Spleen (tissue), 11 donors: ENCODE results near the gene CEP95. TPM values are rescaled to one million over a fixed set of nuclear protein-coding genes. Genes with fewer than 3 reads are reported as not detected.

Experiments
- DNase-seq: peaks from one replicate; pipeline ENCODE4 v3.0.0-alpha.2; 2020
- H3K27ac ChIP-seq, 8 donors: fragments of 200-600 bp; sonication (generic) in 7 of 8; 1 replicate in 4 of 8; 2 replicates in 4 of 8; pipeline versions ENCODE4 v1.5.0 to v1.8.0; 2016 to 2021; ENCODE audit warnings: inconsistent platforms in 4 of 8, mild to moderate bottlenecking in 4 of 8, moderate library complexity in 1 of 8
- H3K27me3 ChIP-seq, 7 donors: fragments of 200-600 bp; sonication (generic) in 6 of 7; replicated peaks in 1 of 7; 1 replicate in 4 of 7; 2 replicates in 3 of 7; pipeline versions ENCODE4 v1.5.0 to v1.8.0; 2016 to 2021; ENCODE audit warnings: inconsistent platforms in 3 of 7, mild to moderate bottlenecking in 1 of 7
- H3K36me3 ChIP-seq, 6 donors: fragments of 200-600 bp; sonication (generic) in 5 of 6; 1 replicate in 4 of 6; 2 replicates in 2 of 6; pipeline versions ENCODE4 v1.5.0 to v1.8.0; 2016 to 2021; ENCODE audit warnings: inconsistent platforms in 2 of 6
- H3K4me1 ChIP-seq, 6 donors: fragments of 200-600 bp; sonication (generic) in 5 of 6; 1 replicate in 3 of 6; 2 replicates in 3 of 6; pipeline versions ENCODE4 v1.5.0 to v1.8.0; 2016 to 2021; ENCODE audit warnings: inconsistent platforms in 3 of 6
- H3K4me3 ChIP-seq, 8 donors: fragments of 200-600 bp; sonication (generic) in 7 of 8; 1 replicate in 4 of 8; 2 replicates in 4 of 8; pipeline versions ENCODE4 v1.5.0 to v1.8.0; 2016 to 2021; ENCODE audit warnings: inconsistent platforms in 4 of 8, mild to moderate bottlenecking in 4 of 8, moderate library complexity in 2 of 8
- H3K9me3 ChIP-seq, 8 donors: fragments of 200-600 bp; sonication (generic) in 7 of 8; 1 replicate in 4 of 8; 2 replicates in 4 of 8; pipeline versions ENCODE4 v1.5.0 to v1.8.0; 2016 to 2021; ENCODE audit warnings: inconsistent platforms in 4 of 8
- CTCF ChIP-seq, 11 experiments: fragments of 200-600 bp in 7 of 11; fragments of 450-650 bp in 4 of 11; sonication (generic) in 4 of 11; IDR thresholded peaks in 8 of 11; conservative IDR thresholded peaks in 3 of 11; 1 replicate in 7 of 11; 2 replicates in 4 of 11; pipeline versions ENCODE4 v1.4.0 to v1.8.0; 2016 to 2021; ENCODE audit warnings: antibody characterized with exemption in 11 of 11, inconsistent platforms in 4 of 11, mild to moderate bottlenecking in 1 of 11
- POLR2A ChIP-seq, 3 donors: fragments of 450-650 bp; IDR thresholded peaks; one replicate each; pipeline ENCODE4 v1.5.1; 2017; ENCODE audit warnings: antibody characterized with exemption in 3 of 3, mild to moderate bottlenecking in 1 of 3
- POLR2AphosphoS5 ChIP-seq, 3 donors: sonication (generic); formaldehyde crosslinking; IDR thresholded peaks; one replicate each; pipeline ENCODE4 v1.5.1; 2017; ENCODE audit warnings: antibody characterized with exemption in 3 of 3
- WGBS, 5 donors: extraction: QIAGEN DNeasy Blood & Tissue Kit in 3 of 5; methylation state at CpG; one replicate each; pipeline versions ENCODE4 v1.1.5 to v1.1.7; 2013 to 2018; 5-methylcytosine and 5-hydroxymethylcytosine counted together
- intact Hi-C: fragments of 100-400 bp; cut with DNase I; formaldehyde crosslinking; loops from one replicate; pipeline ENCODE4 v1.15.0; 2023; ENCODE audit warnings: low total_unique reads
- polyA plus RNA-seq, 3 donors: library from polyadenylated mRNA; stranded (reverse); fragments of 200-250 nt; gene quantifications; one replicate each; pipeline ENCODE4 v1.2.1, GENCODE V29; 2013
- total RNA-seq, 7 donors: library from RNA; depleted of rRNA in 3 of 7; stranded (reverse); fragments of >200 nt in 3 of 7; fragmentation: NEBNext Ultra II Directional in 4 of 7; extraction: Animal tissue kit (Norgen Biotek cat#: 25700) in 4 of 7; gene quantifications; one replicate each; pipeline versions ENCODE4 v1.1.0 to v1.2.1, GENCODE V29; 2016 to 2021
- donor health status: healthy with polysubstance abuse.
- donor health status: DM: no; HTN: no; CAD: no; lungs with moderate emphysema.
- donor health status: DM: no; HTN: no; CAD: no.
- donor health status: Bipolar disorder and iron deficiency.
- donor health status: healthy.
- donor health status: DM: no; HTN: no; CAD: no.
- donor health status: DM: yes; HTN: yes; CAD: no.

The CEP95 gene
- total and polyA plus RNA-seq, 10 donors = 33.5 to 83.9 (median 53.5) TPM

- H3K4me1 ChIP-seq = peaks cover 0 to 24% (median 6%) of the 10 kb centered on the region in 6 donors
- DNase-seq = no peak
- H3K4me3 ChIP-seq = no peak overlapping the region
- WGBS, 5 donors = 96 to 99% (median 98%) methylated on average over 2 of the region's 2 CpGs
- peaks cover 0 to 98% (median 50%) of the 10 kb centered on the region in 6 donors for H3K36me3 ChIP-seq
- intact Hi-C loops = no loop called here
- no peak overlapping the region for H3K27ac ChIP-seq
- H3K27me3 ChIP-seq = no peaks in the 10 kb centered on the region
- TF ChIP-seq CTCF (IDR thresholded peaks at IDR 0.05 in 8 of 11, conservative IDR thresholded peaks at IDR 0.05 in 3 of 11) (no peak), POLR2AphosphoS5 (IDR thresholded peaks at IDR 0.05) (no peak), POLR2A (IDR thresholded peaks at IDR 0.05) (no peak)
- no peaks in the 10 kb centered on the region for H3K9me3 ChIP-seq
Observed at GRCh38 chr17:64488301-64488700, 18.5 kb upstream of the CEP95 start.

GRCh38 chr17:64491034-64491860 lies 15.5 kb upstream of the CEP95 start:
- WGBS, 5 donors = 87 to 94% (median 89%) methylated on average over 13 of the region's 13 CpGs
- peaks cover 12 to 54% (median 33%) of the 10 kb centered on the region in 6 donors for H3K4me1 ChIP-seq
- intact Hi-C loops = no loop called here
- peaks cover 0 to 74% (median 35%) of the 10 kb centered on the region in 6 donors for H3K36me3 ChIP-seq
- no peak overlapping the region for H3K4me3 ChIP-seq
- DNase-seq = no peak
- TF ChIP-seq POLR2A (IDR thresholded peaks at IDR 0.05) (no peak), POLR2AphosphoS5 (IDR thresholded peaks at IDR 0.05) (no peak), CTCF (IDR thresholded peaks at IDR 0.05 in 8 of 11, conservative IDR thresholded peaks at IDR 0.05 in 3 of 11) (peak; percentile 38 to 81 (median 60))
- no peaks in the 10 kb centered on the region for H3K9me3 ChIP-seq
- no peak overlapping the region for H3K27ac ChIP-seq
- H3K27me3 ChIP-seq = no peaks in the 10 kb centered on the region

GRCh38 chr17:64491994-64492393 lies 14.8 kb upstream of the CEP95 start:
- peaks cover 12 to 58% (median 34%) of the 10 kb centered on the region in 6 donors for H3K4me1 ChIP-seq
- DNase-seq = no peak
- peaks cover 0 to 66% (median 31%) of the 10 kb centered on the region in 6 donors for H3K36me3 ChIP-seq
- intact Hi-C loops = no loop called here
- no peak overlapping the region for H3K4me3 ChIP-seq
- H3K27ac ChIP-seq = no peak overlapping the region
- TF ChIP-seq POLR2AphosphoS5 (IDR thresholded peaks at IDR 0.05) = no peak
- no peak for TF ChIP-seq CTCF (IDR thresholded peaks at IDR 0.05 in 8 of 11, conservative IDR thresholded peaks at IDR 0.05 in 3 of 11)
- no peak for TF ChIP-seq POLR2A (IDR thresholded peaks at IDR 0.05)
- no peaks in the 10 kb centered on the region for H3K27me3 ChIP-seq
- H3K9me3 ChIP-seq = no peaks in the 10 kb centered on the region
- 72 to 95% (median 80%) methylated on average over 3 of the region's 3 CpGs for whole genome bisulfite sequencing, 5 donors

- intact Hi-C loops = no loop called here
- WGBS, 5 donors = 51 to 62% (median 60%) methylated on average over 6 of the region's 6 CpGs
- Histone ChIP-seq H3K9me3 (no peaks in the 10 kb centered on the region), H3K36me3 (peaks cover 0 to 62% (median 31%) of the 10 kb centered on the region in 6 donors), H3K4me3 (no peak overlapping the region), H3K27me3 (no peaks in the 10 kb centered on the region), H3K4me1 (peaks cover 17 to 65% (median 40%) of the 10 kb centered on the region in 6 donors), H3K27ac (no peak overlapping the region)
- TF ChIP-seq POLR2A (IDR thresholded peaks at IDR 0.05) (no peak), CTCF (IDR thresholded peaks at IDR 0.05 in 8 of 11, conservative IDR thresholded peaks at IDR 0.05 in 3 of 11) (peak in 10 of 11 experiments; percentile 28 to 68 (median 56))
- DNase-seq = no peak
Observed at GRCh38 chr17:64492481-64493109, 14.2 kb upstream of the CEP95 start.
